H7 (cell line): ENCODE results near the gene LCN1. TPM values are rescaled to one million over a fixed set of nuclear protein-coding genes. Genes with fewer than 3 reads are reported as not detected.

Experiments
- DNase-seq: peaks from one replicate; pipeline ENCODE4 v3.0.0; 2012
- H3K27me3 ChIP-seq: 2 replicates; pipeline ENCODE4 v1.6.0; 2011; ENCODE audit warnings: mild to moderate bottlenecking, low read length; ENCODE audit not compliant: control insufficient read depth, insufficient read depth
- H3K36me3 ChIP-seq: replicated peaks from 2 replicates; pipeline ENCODE4 v1.5.1; 2011; ENCODE audit warnings: low read length; ENCODE audit not compliant: control insufficient read depth, insufficient read depth
- H3K4me3 ChIP-seq: 2 replicates; pipeline ENCODE4 v1.5.1; 2011; ENCODE audit warnings: low read depth, mild to moderate bottlenecking, control low read depth, low read length, moderate library complexity; ENCODE audit not compliant: insufficient read depth
- total RNA-seq: library from RNA; depleted of rRNA; stranded (reverse); fragments of >200 nt; shearing (Covaris generic); gene quantifications from 2 replicates; pipeline ENCODE4 v1.2.3, GENCODE V29; 2014

The LCN1 gene
- total RNA-seq, 1 experiment from 2014 or later = not detected

GRCh38 chr9:135485385-135485784 lies 35.9 kb upstream of the LCN1 start:
- no peaks in the 10 kb centered on the region for H3K27me3 ChIP-seq
- no peak overlapping the region for H3K4me3 ChIP-seq
- peaks cover 29% of the 10 kb centered on the region for H3K36me3 ChIP-seq
- no peak for DNase-seq

- Histone ChIP-seq H3K4me3 (no peak overlapping the region), H3K36me3 (peaks cover 29% of the 10 kb centered on the region), H3K27me3 (no peaks in the 10 kb centered on the region)
- peak; percentile 46 for DNase-seq
Measured at GRCh38 chr9:135485832-135486231, 35.4 kb upstream of the LCN1 start.

DNA sequence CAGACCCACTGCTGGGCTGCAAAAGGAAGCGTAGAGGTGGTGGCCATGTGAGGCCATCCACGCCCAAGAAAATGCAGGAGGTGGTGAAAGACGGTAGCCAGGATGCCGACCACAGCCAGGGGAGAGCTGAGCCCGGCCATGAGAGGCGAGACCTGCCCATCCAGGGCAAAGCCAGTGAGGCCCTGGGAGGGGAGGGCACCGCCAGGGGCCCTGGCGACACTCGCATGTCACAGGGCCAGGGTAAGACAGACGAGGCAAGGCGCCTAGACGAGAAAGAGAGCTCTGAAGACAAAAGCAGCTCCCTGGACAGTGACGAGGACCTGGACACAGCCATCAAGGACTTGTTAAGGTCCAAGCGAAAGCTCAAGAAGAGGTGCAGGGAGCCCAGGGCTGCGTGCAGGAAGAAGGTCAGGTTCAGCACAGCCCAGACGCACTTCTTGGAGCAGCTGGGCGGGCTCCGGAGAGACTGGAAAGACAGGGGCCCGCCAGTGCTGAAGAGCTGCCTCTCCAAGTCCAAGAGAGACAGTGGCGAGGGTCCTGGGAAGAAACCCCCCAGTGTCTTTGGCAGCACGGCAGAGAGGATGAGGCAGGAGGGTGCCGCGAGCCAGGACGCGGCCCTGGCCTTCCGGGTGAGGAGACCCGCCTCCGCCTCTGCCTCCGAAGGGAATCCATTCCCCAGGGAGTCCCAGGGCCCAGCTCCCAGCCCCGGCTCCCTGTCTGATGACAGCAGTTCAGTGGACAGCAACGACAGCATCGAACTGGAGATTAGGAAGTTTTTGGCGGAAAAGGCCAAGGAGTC lies 34.8 kb upstream of the LCN1 start:
- DNase-seq = no peak

DNA sequence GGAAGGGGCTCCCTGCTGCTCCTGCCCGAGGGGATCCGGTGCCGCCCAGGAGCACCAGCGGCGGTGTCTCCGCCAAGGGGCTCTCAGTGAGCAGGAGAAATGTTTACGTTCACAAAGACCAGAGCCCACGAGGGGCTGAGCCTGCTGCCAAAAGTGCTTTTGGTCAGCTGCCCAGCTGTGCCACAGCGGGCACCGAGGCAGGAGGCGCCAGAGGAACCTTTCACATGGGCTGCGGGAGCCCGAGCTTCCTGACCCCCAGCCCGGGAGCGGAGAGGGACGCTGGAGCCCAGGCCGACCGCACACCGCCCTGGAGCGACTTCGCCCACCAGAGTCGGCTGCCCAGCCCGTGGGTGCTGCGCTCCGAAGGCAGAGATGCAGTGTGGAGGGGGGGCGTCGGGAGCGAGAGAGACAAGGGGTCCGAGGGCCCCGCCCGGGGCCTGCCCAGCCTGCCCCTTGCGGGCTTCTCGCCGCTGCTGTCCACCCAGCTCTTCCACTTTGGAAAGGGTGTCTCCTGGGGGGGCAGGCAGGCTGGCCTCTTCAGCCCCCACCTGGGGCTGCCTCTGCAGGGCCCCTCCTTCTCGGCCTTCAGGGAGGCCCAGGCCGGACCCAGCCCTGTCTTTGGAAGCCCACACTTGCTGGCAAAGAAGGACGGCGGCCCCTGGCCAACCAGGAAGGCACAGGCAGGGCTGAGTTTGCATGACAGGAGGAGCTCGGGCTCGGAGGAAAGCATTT lies 33.8 kb upstream of the LCN1 start:
- H3K36me3 ChIP-seq = peaks cover 29% of the 10 kb centered on the region
- H3K27me3 ChIP-seq = no peaks in the 10 kb centered on the region
- no peak overlapping the region for H3K4me3 ChIP-seq
- no peak for DNase-seq

More for the DNA sequence above, 34.8 kb upstream of the LCN1 start:
- Histone ChIP-seq H3K27me3 (no peaks in the 10 kb centered on the region), H3K4me3 (no peak overlapping the region), H3K36me3 (peaks cover 29% of the 10 kb centered on the region)

- H3K36me3 ChIP-seq = peaks cover 27% of the 10 kb centered on the region
- H3K4me3 ChIP-seq = no peak overlapping the region
- DNase-seq = no peak
- H3K27me3 ChIP-seq = no peaks in the 10 kb centered on the region
Measured at GRCh38 chr9:135488013-135488330, 33.3 kb upstream of the LCN1 start.

- H3K4me3 ChIP-seq = no peak overlapping the region
- no peaks in the 10 kb centered on the region for H3K27me3 ChIP-seq
- no peak for DNase-seq
- peaks cover 23% of the 10 kb centered on the region for H3K36me3 ChIP-seq
Measured at GRCh38 chr9:135488527-135488926, 32.7 kb upstream of the LCN1 start.

GRCh38 chr9:135489188-135489906 lies 31.9 kb upstream of the LCN1 start:
- no peak overlapping the region for H3K4me3 ChIP-seq
- no peak for DNase-seq
- H3K36me3 ChIP-seq = peaks cover 19% of the 10 kb centered on the region
- H3K27me3 ChIP-seq = no peaks in the 10 kb centered on the region

- Histone ChIP-seq H3K4me3 (no peak overlapping the region), H3K36me3 (peaks cover 13% of the 10 kb centered on the region), H3K27me3 (no peaks in the 10 kb centered on the region)
- DNase-seq = no peak
Measured at GRCh38 chr9:135490166-135490870, 30.9 kb upstream of the LCN1 start.

- no peak overlapping the region for H3K4me3 ChIP-seq
- H3K36me3 ChIP-seq = peaks cover 8% of the 10 kb centered on the region
- no peaks in the 10 kb centered on the region for H3K27me3 ChIP-seq
- peak; percentile 54 for DNase-seq
Measured at GRCh38 chr9:135490980-135491464, 30.2 kb upstream of the LCN1 start.

- no peak for DNase-seq
- no peak overlapping the region for H3K4me3 ChIP-seq
- H3K27me3 ChIP-seq = no peaks in the 10 kb centered on the region
- H3K36me3 ChIP-seq = peaks cover 8% of the 10 kb centered on the region
Measured at GRCh38 chr9:135491764-135492163, 29.5 kb upstream of the LCN1 start.

DNA sequence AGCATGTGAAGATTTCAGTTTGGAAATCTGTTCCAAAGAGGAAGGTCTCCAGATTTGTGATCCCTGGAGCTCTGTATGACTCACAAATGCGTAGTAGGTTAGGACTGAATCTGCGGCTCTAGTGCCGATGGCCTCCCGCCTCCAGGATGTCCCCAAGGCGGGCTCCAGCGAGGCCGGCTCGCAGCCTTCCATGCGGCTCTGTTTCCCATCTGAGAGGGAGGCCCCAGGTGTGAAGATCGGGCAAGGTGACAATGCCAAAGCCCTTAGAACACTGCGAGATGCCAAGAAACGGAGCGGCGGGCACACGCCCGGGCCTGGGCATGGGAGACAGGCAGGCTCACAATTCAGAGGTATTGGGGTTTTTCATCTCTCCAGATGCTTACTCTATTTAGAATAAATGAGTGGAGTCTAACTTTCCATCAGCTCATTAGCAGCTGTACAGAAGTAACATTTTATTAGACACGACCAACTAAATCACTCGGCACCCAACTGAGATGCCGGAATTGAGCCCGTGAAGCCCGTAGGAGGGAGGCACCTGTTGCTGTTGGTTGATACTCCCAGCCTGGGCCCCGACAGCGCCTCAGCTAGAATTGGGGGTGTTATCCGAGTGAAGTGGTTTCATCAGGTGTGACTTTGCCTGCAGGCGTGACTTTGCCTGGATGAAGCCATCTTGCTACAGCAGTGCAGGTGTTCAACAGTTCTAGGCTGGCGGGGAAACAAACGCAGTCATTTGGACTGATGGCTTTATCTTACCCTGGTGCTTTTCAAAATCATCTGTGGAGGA lies 28.2 kb upstream of the LCN1 start:
- peaks cover 5% of the 10 kb centered on the region for H3K36me3 ChIP-seq
- H3K27me3 ChIP-seq = no peaks in the 10 kb centered on the region
- H3K4me3 ChIP-seq = no peak overlapping the region
- DNase-seq = no peak

GRCh38 chr9:135494791-135495559 lies 26.3 kb upstream of the LCN1 start:
- no peak for DNase-seq
- H3K27me3 ChIP-seq = no peaks in the 10 kb centered on the region; the same call in 1 of the 2 replicates
- no peak overlapping the region for H3K4me3 ChIP-seq
- no peaks in the 10 kb centered on the region for H3K36me3 ChIP-seq
